GM21737 (cell line): ENCODE results near the gene PKN3.
"Not testable (repeated sequence)": the region's sequence is repeated elsewhere in the genome, so short reads cannot be mapped to it uniquely, and the experiment has no call there.

Source experiments
- ATAC-seq: cut with Tn5 transposase; IDR thresholded peaks from one replicate; pipeline ENCODE4 v1.9.1; 2021; ENCODE audit warnings: mild to moderate bottlenecking, moderate library complexity; ENCODE audit not compliant: unreplicated experiment

Gene PKN3

GRCh38 chr9:128702445-128702948, at the start of gene PKN3:
PKN3 (plus strand) TSS chr9:128702503; CDS start chr9:128702916, 413 bp downstream.
- peak; percentile 76 for ATAC-seq

- no peak for ATAC-seq
Observed at GRCh38 chr9:128653908-128654307, 48.4 kb upstream of the PKN3 start.

GRCh38 chr9:128654481-128654880, 47.8 kb upstream of the PKN3 start:
- no peak for ATAC-seq

- ATAC-seq = peak; percentile 67
Observed at GRCh38 chr9:128656416-128657343, 45.6 kb upstream of the PKN3 start, which contains the start of gene DYNC2I2. DYNC2I2 (minus strand) TSS chr9:128656847; CDS start chr9:128656726, 121 bp downstream.

- ATAC-seq = no peak
Observed at GRCh38 chr9:128657344-128657704, 45.0 kb upstream of the PKN3 start.

GRCh38 chr9:128657796-128658195, 44.5 kb upstream of the PKN3 start:
- no peak for ATAC-seq

- not testable (repeated sequence) for ATAC-seq
Observed at GRCh38 chr9:128666481-128666941, 35.8 kb upstream of the PKN3 start.

GRCh38 chr9:128669786-128670185, 32.5 kb upstream of the PKN3 start:
- no peak for ATAC-seq

- no peak for ATAC-seq
Observed at GRCh38 chr9:128675382-128675781, 26.9 kb upstream of the PKN3 start.

GRCh38 chr9:128677794-128678193, 24.5 kb upstream of the PKN3 start:
- no peak for ATAC-seq

GRCh38 chr9:128683340-128684064, 18.8 kb upstream of the PKN3 start:
- ATAC-seq = peak; percentile 36

- ATAC-seq = no peak
Observed at GRCh38 chr9:128684065-128684324, 18.3 kb upstream of the PKN3 start.

- peak; percentile 36 for ATAC-seq
Observed at GRCh38 chr9:128684325-128685199, 17.7 kb upstream of the PKN3 start.

- ATAC-seq = no peak
Observed at GRCh38 chr9:128685636-128686489, 16.4 kb upstream of the PKN3 start.

GRCh38 chr9:128687453-128687852, 14.8 kb upstream of the PKN3 start:
- ATAC-seq = no peak

- peak; percentile 63 for ATAC-seq
Observed at GRCh38 chr9:128688501-128689292, 13.6 kb upstream of the PKN3 start, which contains the start of gene SET. SET (plus strand) TSS chr9:128689222; CDS start chr9:128689583, 361 bp downstream.

GRCh38 chr9:128689293-128689774, 13.0 kb upstream of the PKN3 start:
- ATAC-seq = peak; percentile 22

- no peak for ATAC-seq
Observed at GRCh38 chr9:128689820-128690683, 12.3 kb upstream of the PKN3 start.
